Esophagus muscularis mucosa (tissue), 4 donors: ENCODE data around the gene RRP8. TPM values are rescaled to one million over a fixed set of nuclear protein-coding genes. Genes with fewer than 3 reads are reported as not detected.
A peak's percentile ranks its signal among the peaks of the same experiment; 100 is the strongest.

ENCODE experiments used
- DNase-seq: peaks from one replicate; pipeline ENCODE4 v3.0.0-alpha.2; 2017; ENCODE audit errors: extremely low spot score
- H3K27ac ChIP-seq, 4 donors: fragments of 200-600 bp; sonication (generic); replicated peaks in 1 of 4; 1 replicate in 3 of 4; 2 replicates in 1 of 4; pipeline ENCODE4 v1.5.1; 2016 to 2019; ENCODE audit warnings: mild to moderate bottlenecking in 1 of 4
- H3K27me3 ChIP-seq, 4 donors: fragments of 200-600 bp; sonication (generic); one replicate each; pipeline versions ENCODE4 v1.5.1 to v1.6.0; 2016 to 2019
- H3K36me3 ChIP-seq, 4 donors: fragments of 200-600 bp; sonication (generic); one replicate each; pipeline ENCODE4 v1.5.1; 2016 to 2019
- H3K4me1 ChIP-seq, 4 donors: fragments of 200-600 bp; sonication (generic); one replicate each; pipeline ENCODE4 v1.5.1; 2016 to 2019
- H3K4me3 ChIP-seq, 4 donors: fragments of 200-600 bp; sonication (generic); 1 replicate in 2 of 4; 2 replicates in 2 of 4; pipeline ENCODE4 v1.5.1; 2016 to 2019; ENCODE audit warnings: mild to moderate bottlenecking in 4 of 4, moderate library complexity in 1 of 4
- H3K9me3 ChIP-seq, 4 donors: fragments of 200-600 bp; sonication (generic); 1 replicate in 3 of 4; 2 replicates in 1 of 4; pipeline ENCODE4 v1.5.1; 2016 to 2019
- CTCF ChIP-seq, 3 experiments: fragments of 200-600 bp in 2 of 3; fragments of 450-650 bp in 1 of 3; sonication (generic) in 2 of 3; IDR thresholded peaks; one replicate each; pipeline ENCODE4 v1.5.1; 2017 to 2019; ENCODE audit warnings: antibody characterized with exemption in 3 of 3, mild to moderate bottlenecking in 2 of 3, moderate library complexity in 1 of 3
- EP300 ChIP-seq: sonication (generic); formaldehyde crosslinking; IDR thresholded peaks from one replicate; pipeline ENCODE4 v1.6.1; 2017; ENCODE audit warnings: antibody characterized with exemption
- POLR2A ChIP-seq: fragments of 450-650 bp; IDR thresholded peaks from one replicate; pipeline ENCODE4 v1.6.1; 2017; ENCODE audit warnings: antibody characterized with exemption, moderate library complexity, mild to moderate bottlenecking, low read depth
- POLR2AphosphoS5 ChIP-seq, 2 donors: sonication (generic); formaldehyde crosslinking; IDR thresholded peaks; one replicate each; pipeline ENCODE4 v1.6.1; 2017; ENCODE audit warnings: antibody characterized with exemption in 2 of 2
- WGBS: methylation state at CpG from one replicate; pipeline ENCODE4 v1.1.5; 2018; 5-methylcytosine and 5-hydroxymethylcytosine counted together
- intact Hi-C: fragments of 100-400 bp; cut with DNase I; formaldehyde crosslinking; loops from one replicate; pipeline ENCODE4 v1.15.1; 2023
- total RNA-seq, 4 donors: library from RNA; depleted of rRNA; stranded (reverse); fragments of >200 nt; gene quantifications; one replicate each; pipeline versions ENCODE4 v1.1.0 to v1.2.1, GENCODE V29; 2016

RRP8 gene
- total RNA-seq, 4 donors from 2014 or later = 12.4 to 34.0 (median 27.0) TPM

- Histone ChIP-seq H3K27ac (no peak overlapping the region), H3K36me3 (peaks cover 0 to 61% (median 18%) of the 10 kb centered on the region in 4 donors), H3K27me3 (no peaks in the 10 kb centered on the region), H3K4me1 (peaks cover 8 to 28% (median 20%) of the 10 kb centered on the region in 4 donors), H3K4me3 (no peak overlapping the region), H3K9me3 (no peaks in the 10 kb centered on the region)
- intact Hi-C loops = no loop called here
- peak; percentile 79 for DNase-seq
- no CpG with 5 or more reads among the region's 7 CpGs for WGBS
- no peak for TF ChIP-seq CTCF (IDR thresholded peaks at IDR 0.05)
- no peak for TF ChIP-seq POLR2AphosphoS5 (IDR thresholded peaks at IDR 0.05)
- TF ChIP-seq POLR2A = no peak
- no peak for TF ChIP-seq EP300
Measured at GRCh38 chr11:6567371-6567745, 36.1 kb downstream of the RRP8 start.

GRCh38 chr11:6566704-6567370 is 36.6 kb downstream of the RRP8 start:
- H3K9me3 ChIP-seq = no peaks in the 10 kb centered on the region
- no peak for TF ChIP-seq CTCF (IDR thresholded peaks at IDR 0.05)
- no peak for TF ChIP-seq POLR2A
- no peak for TF ChIP-seq EP300
- WGBS = 94% methylated on average over 8 of the region's 13 CpGs
- H3K27me3 ChIP-seq = no peaks in the 10 kb centered on the region
- DNase-seq = peak; percentile 66
- no peak overlapping the region for H3K4me3 ChIP-seq
- peaks cover 8 to 23% (median 15%) of the 10 kb centered on the region in 4 donors for H3K4me1 ChIP-seq
- peaks cover 0 to 61% (median 18%) of the 10 kb centered on the region in 4 donors for H3K36me3 ChIP-seq
- intact Hi-C loops = no loop called here
- no peak overlapping the region for H3K27ac ChIP-seq

GRCh38 chr11:6565988-6566703 is 37.3 kb downstream of the RRP8 start:
- intact Hi-C loops = no loop called here

GRCh38 chr11:6565325-6565724 is 38.1 kb downstream of the RRP8 start:
- WGBS = 96% methylated on average over 2 of the region's 2 CpGs
- Histone ChIP-seq H3K9me3 (no peaks in the 10 kb centered on the region), H3K4me1 (peaks cover 5 to 10% (median 8%) of the 10 kb centered on the region in 4 donors), H3K36me3 (peaks cover 0 to 48% (median 18%) of the 10 kb centered on the region in 4 donors), H3K4me3 (no peak overlapping the region), H3K27ac (no peak overlapping the region), H3K27me3 (no peaks in the 10 kb centered on the region)
- TF ChIP-seq POLR2AphosphoS5 (IDR thresholded peaks at IDR 0.05) (no peak), POLR2A (no peak), EP300 (no peak), CTCF (IDR thresholded peaks at IDR 0.05) (no peak)
- DNase-seq = no peak
- intact Hi-C loops = no loop called here

More at GRCh38 chr11:6565988-6566703, 37.3 kb downstream of the RRP8 start:
- Histone ChIP-seq H3K4me3 (no peak overlapping the region), H3K36me3 (peaks cover 0 to 56% (median 18%) of the 10 kb centered on the region in 4 donors), H3K9me3 (no peaks in the 10 kb centered on the region), H3K4me1 (peaks cover 8 to 16% (median 10%) of the 10 kb centered on the region in 4 donors), H3K27ac (no peak overlapping the region), H3K27me3 (no peaks in the 10 kb centered on the region)
- 96% methylated on average over 5 of the region's 5 CpGs for WGBS
- peak; percentile 75 for DNase-seq
- TF ChIP-seq POLR2A (no peak), CTCF (IDR thresholded peaks at IDR 0.05) (no peak), EP300 (no peak), POLR2AphosphoS5 (IDR thresholded peaks at IDR 0.05) (no peak)
